GM12891 (cell line): Measurements from ENCODE around the gene AFAP1L2.

Experiments used
- PAX5 ChIP-seq: IDR thresholded peaks from 2 replicates; pipeline ENCODE4 v1.6.1; 2011; ENCODE audit warnings: low read length, moderate library complexity, mild to moderate bottlenecking; ENCODE audit not compliant: insufficient read depth, severe bottlenecking
- POLR2A ChIP-seq: IDR thresholded peaks from 2 replicates; pipeline ENCODE4 v1.6.1; 2011; ENCODE audit warnings: low read depth, low read length, control low read depth
- POLR2AphosphoS5 ChIP-seq: IDR thresholded peaks from 2 replicates; pipeline ENCODE4 v1.6.1; 2011; ENCODE audit warnings: low read depth, low read length, control low read depth
- POU2F2 ChIP-seq: IDR thresholded peaks from 2 replicates; pipeline ENCODE4 v1.6.1; 2011; ENCODE audit warnings: low read depth, mild to moderate bottlenecking, control low read depth, low read length, moderate library complexity
- SPI1 ChIP-seq: IDR thresholded peaks from 2 replicates; pipeline ENCODE4 v1.6.1; 2011; ENCODE audit warnings: low read depth, low read length, control low read depth
- TAF1 ChIP-seq: IDR thresholded peaks from 2 replicates; pipeline ENCODE4 v1.6.1; 2011; ENCODE audit warnings: low read depth, low read length, control low read depth

DNA sequence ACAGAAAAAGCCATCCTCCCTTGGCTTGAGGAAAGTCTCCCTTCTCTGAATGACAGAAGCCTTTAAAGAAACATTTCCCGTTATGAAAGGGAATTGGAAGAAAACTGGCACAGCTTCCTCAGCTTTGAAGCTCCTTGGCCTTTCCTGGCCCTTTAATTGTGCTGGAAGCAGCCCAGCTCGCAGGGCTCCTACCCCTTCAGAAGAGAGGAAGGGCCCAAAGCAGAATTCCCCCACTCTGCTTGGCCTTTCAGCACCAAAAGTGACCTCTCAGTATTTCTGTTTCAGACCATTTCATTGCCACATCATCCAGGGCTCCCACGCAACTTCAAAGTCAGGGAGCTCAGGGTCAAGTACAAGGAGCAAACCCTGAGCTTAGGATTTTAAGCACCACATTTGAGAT is 4.2 kb downstream of the AFAP1L2 start:
- TF ChIP-seq TAF1 (no peak), POLR2AphosphoS5 (no peak), POLR2A (no peak), SPI1 (no peak), PAX5 (no peak), POU2F2 (no peak)
